Smooth muscle cell (in vitro differentiated cells): Measurements from ENCODE around the gene COMT. TPM values are rescaled to one million over a fixed set of nuclear protein-coding genes. Genes with fewer than 3 reads are reported as not detected.

ENCODE experiments used
- DNase-seq: peaks from one replicate; lab custom pipeline; 2025; ENCODE audit not compliant: unreplicated experiment; lab: John Stamatoyannopoulos, UW
- H2AFZ ChIP-seq: fragments of 200-600 bp; sonication (generic); 2 replicates; pipeline ENCODE4 v1.6.0; 2016; ENCODE audit warnings: antibody characterized with exemption, low read depth, mild to moderate bottlenecking
- H3F3A ChIP-seq: fragments of 200-600 bp; sonication (generic); 2 replicates; pipeline ENCODE4 v1.6.0; 2017; ENCODE audit warnings: antibody characterized with exemption, low read depth
- H3K27ac ChIP-seq: fragments of 200-600 bp; sonication (generic); 2 replicates; pipeline ENCODE4 v1.5.1; 2016; ENCODE audit warnings: low read depth, mild to moderate bottlenecking
- H3K27me3 ChIP-seq: fragments of 200-600 bp; sonication (generic); 2 replicates; pipeline ENCODE4 v1.6.1; 2016; ENCODE audit warnings: low read depth, mild to moderate bottlenecking
- H3K36me3 ChIP-seq: fragments of 200-600 bp; sonication (generic); 2 replicates; pipeline ENCODE4 v1.5.1; 2016; ENCODE audit warnings: low read depth
- H3K4me1 ChIP-seq: fragments of 200-600 bp; sonication (generic); 2 replicates; pipeline ENCODE4 v1.5.1; 2016; ENCODE audit warnings: low read depth
- H3K4me2 ChIP-seq: fragments of 200-600 bp; sonication (generic); 2 replicates; pipeline ENCODE4 v1.6.0; 2016; ENCODE audit warnings: mild to moderate bottlenecking
- H3K4me3 ChIP-seq: fragments of 200-600 bp; sonication (generic); 2 replicates; pipeline ENCODE4 v1.5.1; 2016; ENCODE audit warnings: mild to moderate bottlenecking
- H3K79me2 ChIP-seq: fragments of 200-600 bp; sonication (generic); 2 replicates; pipeline ENCODE4 v1.6.0; 2016; ENCODE audit warnings: low read depth, mild to moderate bottlenecking
- H3K9ac ChIP-seq: fragments of 200-600 bp; sonication (generic); 2 replicates; pipeline ENCODE4 v1.6.0; 2016; ENCODE audit warnings: low read depth
- H3K9me3 ChIP-seq: fragments of 200-600 bp; sonication (generic); replicated peaks from 2 replicates; pipeline ENCODE4 v1.5.1; 2016; ENCODE audit warnings: low read depth
- H4K20me1 ChIP-seq: fragments of 200-600 bp; sonication (generic); 2 replicates; pipeline ENCODE4 v1.6.0; 2016; ENCODE audit warnings: low read depth
- WGBS: methylation state at CpG from one replicate; pipeline ENCODE4 v1.1.7; 2016; ENCODE audit warnings: low lambda C conversion rate; 5-methylcytosine and 5-hydroxymethylcytosine counted together
- polyA plus RNA-seq: library from polyadenylated mRNA; unstranded; fragments of >200 nt; fragmentation: Nextera tagmentation; extraction: Ambion mirVana; gene quantifications from 2 replicates; pipeline ENCODE4 v1.2.1, GENCODE V29; 2016
- total RNA-seq: library from RNA; depleted of rRNA; stranded (reverse); fragments of >200 nt; gene quantifications from 2 replicates; pipeline ENCODE4 v1.2.3, GENCODE V29; 2014
- TF ChIP-seq, protein P1 (sequence below): fragments of 200-600 bp; sonication (generic); IDR thresholded peaks from 2 replicates; pipeline ENCODE4 v1.5.1; 2017; ENCODE audit warnings: borderline replicate concordance, mild to moderate bottlenecking, antibody characterized with exemption; ENCODE audit not compliant: insufficient read depth, poor library complexity, severe bottlenecking

The COMT gene
- total and polyA plus RNA-seq, 2 experiments from 2014 or later = 4.1 to 6.2 TPM

- H3K27me3 ChIP-seq = no peaks in the 10 kb centered on the region
- no peak overlapping the region for H3K9ac ChIP-seq
- TF ChIP-seq, protein P1, sequence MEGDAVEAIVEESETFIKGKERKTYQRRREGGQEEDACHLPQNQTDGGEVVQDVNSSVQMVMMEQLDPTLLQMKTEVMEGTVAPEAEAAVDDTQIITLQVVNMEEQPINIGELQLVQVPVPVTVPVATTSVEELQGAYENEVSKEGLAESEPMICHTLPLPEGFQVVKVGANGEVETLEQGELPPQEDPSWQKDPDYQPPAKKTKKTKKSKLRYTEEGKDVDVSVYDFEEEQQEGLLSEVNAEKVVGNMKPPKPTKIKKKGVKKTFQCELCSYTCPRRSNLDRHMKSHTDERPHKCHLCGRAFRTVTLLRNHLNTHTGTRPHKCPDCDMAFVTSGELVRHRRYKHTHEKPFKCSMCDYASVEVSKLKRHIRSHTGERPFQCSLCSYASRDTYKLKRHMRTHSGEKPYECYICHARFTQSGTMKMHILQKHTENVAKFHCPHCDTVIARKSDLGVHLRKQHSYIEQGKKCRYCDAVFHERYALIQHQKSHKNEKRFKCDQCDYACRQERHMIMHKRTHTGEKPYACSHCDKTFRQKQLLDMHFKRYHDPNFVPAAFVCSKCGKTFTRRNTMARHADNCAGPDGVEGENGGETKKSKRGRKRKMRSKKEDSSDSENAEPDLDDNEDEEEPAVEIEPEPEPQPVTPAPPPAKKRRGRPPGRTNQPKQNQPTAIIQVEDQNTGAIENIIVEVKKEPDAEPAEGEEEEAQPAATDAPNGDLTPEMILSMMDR = no peak
- H3K4me3 ChIP-seq = no peak overlapping the region
- H2AFZ ChIP-seq = no peak overlapping the region
- peak overlapping the region; percentile 10 for H3K4me2 ChIP-seq
- H3K36me3 ChIP-seq = no peaks in the 10 kb centered on the region
- peaks cover 16% of the 10 kb centered on the region for H3K9me3 ChIP-seq
- peaks cover 33% of the 10 kb centered on the region for H3K4me1 ChIP-seq
- no peaks in the 10 kb centered on the region for H3K79me2 ChIP-seq
- 25% methylated on average over 9 of the region's 9 CpGs for WGBS
- no peaks in the 10 kb centered on the region for H4K20me1 ChIP-seq
- no peak overlapping the region for H3K27ac ChIP-seq
- DNase-seq = no peak
- peaks cover 10% of the 10 kb centered on the region for H3F3A ChIP-seq
Observed at GRCh38 chr22:20002128-20002527, 60.6 kb downstream of the COMT start.

GRCh38 chr22:20002636-20003035, 61.1 kb downstream of the COMT start:
- peaks cover 10% of the 10 kb centered on the region for H3F3A ChIP-seq
- no peak overlapping the region for H3K27ac ChIP-seq
- H3K9me3 ChIP-seq = peaks cover 16% of the 10 kb centered on the region
- 40% methylated on average over 2 of the region's 2 CpGs for WGBS
- peak overlapping the region; percentile 10 for H3K4me2 ChIP-seq
- TF ChIP-seq, protein P1 = no peak
- H3K4me1 ChIP-seq = peaks cover 29% of the 10 kb centered on the region
- no peaks in the 10 kb centered on the region for H3K27me3 ChIP-seq
- H3K9ac ChIP-seq = no peak overlapping the region
- DNase-seq = no peak
- H4K20me1 ChIP-seq = no peaks in the 10 kb centered on the region
- H3K36me3 ChIP-seq = no peaks in the 10 kb centered on the region
- H3K4me3 ChIP-seq = no peak overlapping the region
- H2AFZ ChIP-seq = no peak overlapping the region
- no peaks in the 10 kb centered on the region for H3K79me2 ChIP-seq

DNA sequence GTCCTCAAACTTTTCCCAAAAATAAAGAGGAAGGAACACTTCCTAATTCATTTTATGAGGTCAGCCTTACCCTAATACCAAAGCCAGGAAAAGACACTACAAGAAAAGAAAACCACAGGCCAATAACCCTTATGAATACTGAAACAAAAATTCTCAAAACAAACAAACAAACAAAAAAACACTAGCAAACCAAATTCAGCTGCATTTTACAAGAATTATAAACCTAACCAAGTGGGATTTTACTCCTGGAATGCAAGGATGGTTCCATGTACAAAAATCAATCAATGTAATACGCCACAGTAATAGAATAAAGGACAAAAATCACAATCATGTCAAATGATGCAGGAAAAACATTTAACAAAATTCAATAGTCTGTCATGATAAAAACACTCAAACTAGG, 61.7 kb downstream of the COMT start:
- H3F3A ChIP-seq = peaks cover 10% of the 10 kb centered on the region
- TF ChIP-seq, protein P1 = no peak
- no peak overlapping the region for H3K4me3 ChIP-seq
- no peaks in the 10 kb centered on the region for H3K79me2 ChIP-seq
- H3K36me3 ChIP-seq = no peaks in the 10 kb centered on the region
- peaks cover 16% of the 10 kb centered on the region for H3K9me3 ChIP-seq
- no peaks in the 10 kb centered on the region for H4K20me1 ChIP-seq
- DNase-seq = no peak
- no peak overlapping the region for H3K4me2 ChIP-seq
- no peak overlapping the region for H3K27ac ChIP-seq
- H3K27me3 ChIP-seq = no peaks in the 10 kb centered on the region
- peaks cover 23% of the 10 kb centered on the region for H3K4me1 ChIP-seq
- WGBS = 97% methylated on average over 1 of the region's 1 CpG
- no peak overlapping the region for H2AFZ ChIP-seq
- H3K9ac ChIP-seq = no peak overlapping the region

GRCh38 chr22:20004464-20004863, 62.9 kb downstream of the COMT start:
- H3F3A ChIP-seq = peaks cover 10% of the 10 kb centered on the region
- TF ChIP-seq, protein P1 = no peak
- no peaks in the 10 kb centered on the region for H3K36me3 ChIP-seq
- no peaks in the 10 kb centered on the region for H3K79me2 ChIP-seq
- H3K4me1 ChIP-seq = peaks cover 11% of the 10 kb centered on the region
- peaks cover 16% of the 10 kb centered on the region for H3K9me3 ChIP-seq
- H3K27ac ChIP-seq = no peak overlapping the region
- H4K20me1 ChIP-seq = no peaks in the 10 kb centered on the region
- H3K4me2 ChIP-seq = no peak overlapping the region
- H3K27me3 ChIP-seq = no peaks in the 10 kb centered on the region
- 93% methylated on average over 3 of the region's 3 CpGs for WGBS
- no peak overlapping the region for H3K9ac ChIP-seq
- no peak overlapping the region for H3K4me3 ChIP-seq
- no peak for DNase-seq
- no peak overlapping the region for H2AFZ ChIP-seq
